Mononuclear cell (primary cell): Measurements from ENCODE around the gene SLC26A6. TPM values are rescaled to one million over a fixed set of nuclear protein-coding genes. Genes with fewer than 3 reads are reported as not detected.

Source experiments
- H3K27me3 ChIP-seq: 2 replicates; pipeline ENCODE4 v1.6.0; 2011; ENCODE audit warnings: low read length, control low read depth; ENCODE audit not compliant: insufficient read depth
- H3K4me1 ChIP-seq: 2 replicates; pipeline ENCODE4 v1.5.1; 2011; ENCODE audit warnings: mild to moderate bottlenecking, low read length, control low read depth; ENCODE audit not compliant: insufficient read depth
- H3K4me3 ChIP-seq: 2 replicates; pipeline ENCODE4 v1.5.1; 2011; ENCODE audit warnings: mild to moderate bottlenecking, low read length, moderate library complexity
- H3K9me3 ChIP-seq: 2 replicates; pipeline ENCODE4 v1.5.1; 2011; ENCODE audit warnings: low read depth, mild to moderate bottlenecking, control low read depth, low read length
- total RNA-seq: library from RNA; depleted of rRNA; stranded (reverse); fragments of >200 nt; gene quantifications from one replicate; pipeline ENCODE4 v1.2.3, GENCODE V29; 2012

Gene SLC26A6
- total RNA-seq, 1 donor, result 8.4 TPM

DNA sequence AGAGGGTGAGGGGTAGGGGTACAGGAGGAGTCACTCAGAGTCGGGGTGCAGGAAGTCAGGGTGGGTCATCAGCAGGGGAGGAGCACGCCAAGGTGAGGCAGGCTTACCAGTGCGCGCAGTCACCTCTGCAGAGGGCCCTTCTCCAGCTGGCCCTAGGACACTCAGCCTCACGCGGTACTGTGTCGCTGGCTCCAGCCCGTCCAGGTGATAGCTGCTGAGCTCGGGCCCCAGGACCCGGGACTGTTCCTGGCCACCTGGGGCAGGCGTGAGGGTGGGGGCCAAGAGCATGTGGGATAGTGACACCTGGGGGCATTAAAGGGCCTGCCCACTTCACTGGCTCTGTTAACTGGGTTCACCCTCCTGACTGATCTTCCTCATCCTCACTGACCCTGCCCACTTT is 47.6 kb downstream of the SLC26A6 start:
- Histone ChIP-seq H3K4me1 (no peaks in the 10 kb centered on the region), H3K9me3 (no peaks in the 10 kb centered on the region), H3K27me3 (no peaks in the 10 kb centered on the region), H3K4me3 (no peak overlapping the region)

DNA sequence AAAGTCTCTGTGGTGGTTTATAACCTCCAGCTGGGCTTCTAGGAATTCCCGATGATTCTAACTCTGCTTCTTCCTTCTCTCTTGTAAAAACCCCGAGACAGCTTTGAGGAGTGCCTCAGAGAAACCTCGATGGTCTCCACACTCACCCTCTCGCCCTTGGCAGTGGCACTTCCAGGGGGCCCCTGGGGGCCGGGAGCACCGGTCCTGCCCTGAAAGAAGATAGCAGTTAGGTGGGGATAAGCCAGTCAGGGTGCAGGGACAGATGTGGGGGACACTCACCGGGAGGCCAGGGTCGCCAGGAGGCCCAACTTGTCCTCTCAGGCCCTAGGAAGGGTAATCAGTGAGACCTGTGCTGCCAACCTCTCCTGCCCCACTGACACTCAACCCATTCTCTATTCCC is 49.9 kb downstream of the SLC26A6 start:
- Histone ChIP-seq H3K4me3 (no peak overlapping the region), H3K4me1 (no peaks in the 10 kb centered on the region), H3K9me3 (no peaks in the 10 kb centered on the region), H3K27me3 (no peaks in the 10 kb centered on the region)

DNA sequence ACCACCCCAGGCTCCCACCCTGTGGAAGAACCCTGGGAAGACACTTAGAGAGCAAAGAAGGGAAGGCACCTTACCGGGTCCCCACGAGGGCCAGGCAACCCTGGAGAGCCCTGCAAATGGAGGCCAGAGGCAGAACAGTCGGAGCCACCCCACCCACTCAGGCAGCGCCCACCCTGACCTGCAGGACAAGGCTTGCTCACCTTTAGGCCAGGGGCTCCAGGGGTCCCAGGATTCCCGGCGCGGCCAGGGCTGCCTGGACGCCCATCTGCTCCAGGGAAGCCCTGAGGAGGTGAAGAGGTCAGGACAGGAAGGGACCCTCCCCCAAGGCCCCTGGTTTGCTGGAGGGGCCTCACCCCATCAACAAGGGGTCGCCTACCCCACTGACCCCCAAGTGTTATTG is 50.4 kb downstream of the SLC26A6 start:
- Histone ChIP-seq H3K4me3 (no peak overlapping the region), H3K9me3 (no peaks in the 10 kb centered on the region), H3K27me3 (no peaks in the 10 kb centered on the region), H3K4me1 (no peaks in the 10 kb centered on the region)

DNA sequence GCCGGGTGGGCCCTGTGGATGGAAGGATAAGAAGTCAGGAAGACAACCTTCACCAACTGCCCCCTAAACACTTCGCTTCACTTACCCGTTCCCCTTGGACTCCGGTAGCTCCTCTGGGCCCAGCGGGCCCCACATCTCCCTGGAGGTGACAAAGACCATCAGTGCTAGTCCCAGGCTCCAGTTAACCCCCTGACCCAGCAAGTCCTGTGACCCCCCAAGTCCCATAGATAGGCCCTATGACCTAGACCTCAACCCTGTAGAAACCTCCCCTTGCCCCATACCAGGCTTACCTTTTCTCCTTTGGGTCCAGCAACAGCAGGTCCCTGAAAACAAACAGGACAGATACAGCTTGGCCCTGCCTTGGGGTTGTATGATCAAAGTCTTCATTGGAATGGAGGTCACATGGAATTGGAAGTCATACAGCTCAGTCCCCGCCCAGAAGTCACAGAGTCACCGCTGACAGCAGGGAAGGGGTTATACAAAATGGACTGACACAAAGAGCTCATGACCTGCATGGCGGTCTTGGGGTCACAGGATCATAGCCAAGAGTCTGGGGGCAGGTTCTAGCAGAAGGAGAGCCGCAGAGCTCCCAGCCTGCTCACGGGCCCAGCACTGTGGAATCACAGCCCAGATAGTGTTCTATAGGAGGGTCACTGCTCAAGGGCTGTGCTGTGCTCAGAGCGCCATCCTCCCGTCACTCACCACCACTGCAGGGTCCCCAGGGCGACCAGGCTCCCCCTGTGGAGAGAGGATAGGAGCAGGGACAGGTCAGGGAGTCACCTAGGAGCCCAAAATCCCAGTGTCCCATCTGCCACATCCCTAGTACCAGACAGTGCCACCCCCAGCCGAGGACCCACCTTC is 53.4 kb downstream of the SLC26A6 start:
- no peaks in the 10 kb centered on the region for H3K9me3 ChIP-seq
- H3K4me1 ChIP-seq, result no peaks in the 10 kb centered on the region
- no peaks in the 10 kb centered on the region for H3K27me3 ChIP-seq
- H3K4me3 ChIP-seq, result no peak overlapping the region

DNA sequence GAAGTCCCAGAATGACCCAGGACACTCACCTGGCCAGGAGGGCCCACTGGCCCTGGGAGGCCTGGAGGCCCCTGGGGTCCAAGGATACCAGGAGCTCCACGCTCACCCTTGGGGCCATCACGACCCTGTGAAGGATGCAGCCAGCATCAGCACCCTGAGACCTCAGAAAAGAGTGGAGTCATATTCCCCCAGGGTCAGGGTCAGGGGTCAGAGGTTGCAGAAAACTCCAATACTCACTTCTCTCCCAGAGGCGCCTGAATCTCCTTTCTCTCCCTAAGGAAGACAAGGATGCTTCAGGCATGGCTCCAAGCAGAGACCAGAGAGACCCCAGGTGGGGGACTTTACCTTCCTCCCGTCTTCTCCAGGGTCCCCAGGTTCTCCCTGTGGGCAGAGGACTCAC is 58.6 kb downstream of the SLC26A6 start:
- Histone ChIP-seq H3K4me3 (no peak overlapping the region), H3K9me3 (no peaks in the 10 kb centered on the region), H3K4me1 (no peaks in the 10 kb centered on the region), H3K27me3 (no peaks in the 10 kb centered on the region)

Other genes with a start within 250 kb of the SLC26A6 start
- 0.63 TPM for gene PLXNB1, start 205.4 kb downstream of the SLC26A6 start, total RNA-seq
- gene CCDC51, start 195.3 kb downstream of the SLC26A6 start, total RNA-seq, result 1.4 TPM
- 271 TPM for gene TMA7, start 195.2 kb downstream of the SLC26A6 start, total RNA-seq
- gene ATRIP, start 188.7 kb downstream of the SLC26A6 start, total RNA-seq, result 5.1 TPM
- 64.1 TPM for gene SHISA5, start 131.3 kb downstream of the SLC26A6 start, total RNA-seq
- 11.3 TPM for gene PFKFB4, start 78.7 kb downstream of the SLC26A6 start, total RNA-seq
- gene UCN2, start 71.7 kb downstream of the SLC26A6 start, total RNA-seq, result 0.10 TPM
- gene COL7A1, start 40.1 kb downstream of the SLC26A6 start, total RNA-seq, result 0.10 TPM
- gene UQCRC1, start 25.8 kb downstream of the SLC26A6 start, total RNA-seq, result 131 TPM
- 0.42 TPM for gene TMEM89, start 13.7 kb downstream of the SLC26A6 start, total RNA-seq
- gene CELSR3, start 27.4 kb upstream of the SLC26A6 start, total RNA-seq, result 2.6 TPM
- 6.3 TPM for gene NCKIPSD, start 50.5 kb upstream of the SLC26A6 start, total RNA-seq
- gene IP6K2, start 81.8 kb upstream of the SLC26A6 start, total RNA-seq, result 92.5 TPM
- 26.1 TPM for gene PRKAR2A, start 212.4 kb upstream of the SLC26A6 start, total RNA-seq